ENCODE measurements around the gene PSMF1. TPM values are rescaled to one million over a fixed set of nuclear protein-coding genes. Genes with fewer than 3 reads are reported as not detected.

Gene PSMF1
- total RNA-seq, 1 experiment from 2014 or later = 26.3 TPM

DNA sequence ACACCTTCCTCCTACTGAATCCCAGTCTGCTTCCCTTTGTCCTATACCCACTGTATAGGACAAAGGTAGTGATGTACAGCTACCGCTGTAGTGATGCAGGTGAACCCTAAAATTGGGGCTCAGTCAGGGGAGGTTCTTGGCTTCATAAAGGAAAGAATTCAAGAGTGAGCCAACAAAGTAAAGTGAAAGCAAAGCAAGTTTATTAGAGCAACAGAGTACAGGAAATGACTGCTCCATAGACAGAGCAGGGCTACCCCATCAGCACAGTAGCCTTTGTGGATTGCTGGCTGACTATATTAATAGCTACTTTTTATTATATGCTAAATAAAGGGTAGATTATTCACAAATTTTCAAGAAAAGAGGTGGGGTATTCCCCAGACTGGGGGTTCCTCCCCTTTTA lies 81.6 kb downstream of the PSMF1 start:
- H3K9me3 ChIP-seq (ENCODE audit: low read length) = no peaks in the 10 kb centered on the region
- H3K27ac ChIP-seq (ENCODE audit: low read length) = no peak overlapping the region
- DNase-seq = no peak
- no peaks in the 10 kb centered on the region for H4K20me1 ChIP-seq (ENCODE audit: insufficient read depth, low read depth, low read length)
- H3K4me2 ChIP-seq (ENCODE audit: low read depth, low read length, poor library complexity, severe bottlenecking) = no peak overlapping the region
- H2AFZ ChIP-seq (ENCODE audit: low read length) = no peak overlapping the region
- no peaks in the 10 kb centered on the region for H3K4me1 ChIP-seq (ENCODE audit: low read length)
- H3K9me2 ChIP-seq (replicated peaks; ENCODE audit: insufficient read depth, low read length) = no peaks in the 10 kb centered on the region
- H3K9ac ChIP-seq (ENCODE audit: low read length) = no peak overlapping the region
- no peaks in the 10 kb centered on the region for H3K79me2 ChIP-seq (ENCODE audit: low read length)
- no peaks in the 10 kb centered on the region for H3K27me3 ChIP-seq (ENCODE audit: low read length)
- H3K4me3 ChIP-seq (ENCODE audit: low read length) = no peak overlapping the region
- no peaks in the 10 kb centered on the region for H3K36me3 ChIP-seq (ENCODE audit: insufficient read depth, low read length)

DNA sequence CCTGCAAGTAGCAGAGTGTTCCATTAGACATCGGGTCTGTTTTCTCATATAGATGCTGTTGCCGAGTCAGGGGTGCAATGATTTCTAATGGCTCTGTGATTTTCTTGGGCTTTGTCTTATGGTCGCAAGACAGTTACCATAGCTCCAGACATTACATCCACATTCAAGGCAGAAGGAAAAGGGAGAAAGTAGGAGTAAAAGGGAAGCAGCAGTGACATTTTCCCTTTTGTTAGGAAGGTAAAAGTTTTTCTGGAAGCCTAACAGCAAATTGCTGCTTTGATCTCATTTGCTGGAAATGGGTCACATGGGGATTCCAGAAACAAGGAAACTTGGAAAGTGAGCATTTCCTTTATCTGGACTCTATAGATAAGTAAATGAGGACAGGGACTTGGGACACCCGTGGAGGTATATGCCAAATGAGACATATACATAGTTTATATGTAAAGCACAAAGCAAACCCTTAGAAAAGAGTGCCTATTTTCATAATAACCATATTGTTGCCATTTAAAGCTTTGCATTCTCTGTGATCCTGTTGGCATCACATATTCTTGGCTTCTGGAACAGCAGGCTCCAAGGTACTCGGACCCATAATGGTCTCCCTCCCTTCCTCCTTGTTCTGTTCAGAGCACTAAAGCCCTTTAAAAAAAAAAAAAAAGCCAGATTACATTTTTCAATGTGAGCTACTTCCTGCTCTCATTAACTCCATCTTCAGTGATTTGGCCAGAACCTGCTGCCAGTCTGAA lies 84.5 kb downstream of the PSMF1 start, which contains the start of gene C20orf202:
C20orf202 (plus strand) TSS at position 693 of the 743 bp plus-strand sequence. CDS start 132 bp downstream, outside the sequence.
- Histone ChIP-seq H3K27ac (ENCODE audit: low read length) (no peak within 1 kb of the TSS), H3K4me2 (ENCODE audit: low read depth, low read length, poor library complexity, severe bottlenecking) (no peak within 1 kb of the TSS), H3K79me2 (ENCODE audit: low read length) (no peaks in the 10 kb centered on the region), H3K9me3 (ENCODE audit: low read length) (no peaks in the 10 kb centered on the region), H3K4me1 (ENCODE audit: low read length) (no peaks in the 10 kb centered on the region), H3K27me3 (ENCODE audit: low read length) (no peaks in the 10 kb centered on the region), H3K4me3 (ENCODE audit: low read length) (no peak within 1 kb of the TSS), H4K20me1 (ENCODE audit: insufficient read depth, low read depth, low read length) (no peaks in the 10 kb centered on the region), H2AFZ (ENCODE audit: low read length) (no peak within 1 kb of the TSS), H3K36me3 (ENCODE audit: insufficient read depth, low read length) (no peaks in the 10 kb centered on the region), H3K9me2 (replicated peaks; ENCODE audit: insufficient read depth, low read length) (no peaks in the 10 kb centered on the region), H3K9ac (ENCODE audit: low read length) (no peak within 1 kb of the TSS)
- DNase-seq = no peak

DNA sequence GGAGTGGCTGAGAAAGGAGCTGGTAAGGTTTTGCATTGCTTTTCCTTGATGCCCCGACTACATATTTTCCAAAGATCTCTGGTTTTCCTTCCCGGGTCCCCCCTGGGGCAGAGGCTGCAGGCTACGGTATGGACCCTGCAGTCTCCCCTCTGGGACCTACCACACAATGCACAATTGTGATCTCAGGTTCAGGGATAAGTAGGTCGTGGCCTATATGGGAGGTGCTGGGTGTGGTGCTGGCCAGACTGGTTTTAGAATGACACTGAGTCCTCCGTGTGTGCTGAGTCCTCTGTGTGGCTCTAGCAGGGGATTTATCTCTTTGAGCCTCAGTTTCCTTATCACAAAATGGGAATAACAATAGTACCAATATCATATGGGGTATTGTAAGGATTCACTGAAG lies 85.2 kb downstream of the PSMF1 start:
- Histone ChIP-seq H3K4me1 (ENCODE audit: low read length) (no peaks in the 10 kb centered on the region), H3K79me2 (ENCODE audit: low read length) (no peaks in the 10 kb centered on the region), H2AFZ (ENCODE audit: low read length) (no peak overlapping the region), H3K27me3 (ENCODE audit: low read length) (no peaks in the 10 kb centered on the region), H3K4me2 (ENCODE audit: low read depth, low read length, poor library complexity, severe bottlenecking) (no peak overlapping the region), H3K9me3 (ENCODE audit: low read length) (no peaks in the 10 kb centered on the region), H3K9ac (ENCODE audit: low read length) (no peak overlapping the region), H3K36me3 (ENCODE audit: insufficient read depth, low read length) (no peaks in the 10 kb centered on the region), H3K27ac (ENCODE audit: low read length) (no peak overlapping the region), H4K20me1 (ENCODE audit: insufficient read depth, low read depth, low read length) (no peaks in the 10 kb centered on the region), H3K9me2 (replicated peaks; ENCODE audit: insufficient read depth, low read length) (no peaks in the 10 kb centered on the region), H3K4me3 (ENCODE audit: low read length) (no peak overlapping the region)
- DNase-seq = no peak

DNA sequence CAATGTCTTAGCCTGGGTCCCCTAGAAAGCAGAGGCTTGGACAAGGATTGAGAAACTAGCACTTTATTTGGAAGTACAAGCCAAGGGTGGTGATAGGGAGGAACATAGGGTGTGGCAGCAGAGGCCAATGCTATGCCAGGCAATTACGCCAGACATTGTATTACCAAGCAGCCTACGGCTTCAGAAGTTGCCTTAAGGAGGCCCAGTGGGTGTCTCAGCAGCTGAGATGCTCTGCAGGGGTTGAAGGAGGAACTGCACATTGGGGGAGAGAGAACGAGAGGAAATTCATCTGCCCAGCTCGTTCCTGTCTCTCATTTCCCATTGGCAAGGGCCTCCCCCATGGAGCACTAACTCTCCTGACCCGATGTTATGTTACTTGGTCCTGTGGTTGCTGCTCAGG lies 85.7 kb downstream of the PSMF1 start:
- no peak overlapping the region for H2AFZ ChIP-seq (ENCODE audit: low read length)
- no peaks in the 10 kb centered on the region for H3K4me1 ChIP-seq (ENCODE audit: low read length)
- H3K9me3 ChIP-seq (ENCODE audit: low read length) = no peaks in the 10 kb centered on the region
- no peak overlapping the region for H3K9ac ChIP-seq (ENCODE audit: low read length)
- no peaks in the 10 kb centered on the region for H3K79me2 ChIP-seq (ENCODE audit: low read length)
- no peaks in the 10 kb centered on the region for H4K20me1 ChIP-seq (ENCODE audit: insufficient read depth, low read depth, low read length)
- no peaks in the 10 kb centered on the region for H3K36me3 ChIP-seq (ENCODE audit: insufficient read depth, low read length)
- H3K9me2 ChIP-seq (replicated peaks; ENCODE audit: insufficient read depth, low read length) = no peaks in the 10 kb centered on the region
- H3K27ac ChIP-seq (ENCODE audit: low read length) = no peak overlapping the region
- no peak overlapping the region for H3K4me3 ChIP-seq (ENCODE audit: low read length)
- no peak overlapping the region for H3K4me2 ChIP-seq (ENCODE audit: low read depth, low read length, poor library complexity, severe bottlenecking)
- no peak for DNase-seq
- no peaks in the 10 kb centered on the region for H3K27me3 ChIP-seq (ENCODE audit: low read length)

DNA sequence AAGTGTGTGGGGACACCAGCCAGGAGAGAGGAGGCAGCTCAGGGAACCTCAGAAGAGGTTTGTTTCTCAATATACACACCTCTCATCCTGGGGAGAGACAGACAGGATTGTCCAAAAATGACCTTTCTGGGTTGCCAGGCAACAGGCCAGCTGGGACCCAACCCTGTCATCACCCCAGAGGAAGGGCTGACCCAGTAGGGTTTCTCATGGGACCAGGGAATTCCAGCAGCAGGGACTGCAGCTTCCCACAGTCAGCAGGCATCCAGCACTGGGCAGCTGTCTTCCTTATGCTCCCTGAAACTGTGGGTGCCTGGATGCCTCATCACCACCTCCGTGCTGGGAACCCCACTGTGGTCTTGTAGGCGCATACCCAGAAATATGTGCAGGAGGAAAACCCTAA lies 86.2 kb downstream of the PSMF1 start:
- no peak overlapping the region for H3K9ac ChIP-seq (ENCODE audit: low read length)

DNA sequence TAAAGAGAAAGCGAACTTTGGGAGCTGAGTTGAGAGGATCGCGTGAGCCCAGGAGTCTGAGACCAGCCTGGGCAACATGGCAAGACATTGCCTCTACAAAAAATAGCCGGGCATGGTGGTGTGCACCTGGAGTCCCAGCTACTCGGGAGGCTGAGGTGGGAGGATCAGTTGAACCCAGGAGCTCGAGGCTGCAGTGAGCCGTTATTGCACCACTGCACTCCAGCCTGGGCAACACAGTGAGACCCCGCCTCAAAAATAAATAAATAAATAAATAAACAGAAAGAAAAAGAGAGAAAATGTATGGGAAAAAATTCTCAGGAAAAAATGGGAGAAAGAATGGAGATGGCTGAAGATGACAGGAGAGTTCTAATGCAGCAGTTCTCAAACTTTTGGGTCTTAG lies 87.4 kb downstream of the PSMF1 start:
- H3K79me2 ChIP-seq (ENCODE audit: low read length) = no peaks in the 10 kb centered on the region
- no peak overlapping the region for H3K4me3 ChIP-seq (ENCODE audit: low read length)

More for the DNA sequence above, 86.2 kb downstream of the PSMF1 start:
- Histone ChIP-seq H3K4me1 (ENCODE audit: low read length) (no peaks in the 10 kb centered on the region), H3K27me3 (ENCODE audit: low read length) (no peaks in the 10 kb centered on the region), H3K36me3 (ENCODE audit: insufficient read depth, low read length) (no peaks in the 10 kb centered on the region), H2AFZ (ENCODE audit: low read length) (no peak overlapping the region), H3K4me2 (ENCODE audit: low read depth, low read length, poor library complexity, severe bottlenecking) (no peak overlapping the region), H4K20me1 (ENCODE audit: insufficient read depth, low read depth, low read length) (no peaks in the 10 kb centered on the region), H3K79me2 (ENCODE audit: low read length) (no peaks in the 10 kb centered on the region), H3K9me3 (ENCODE audit: low read length) (no peaks in the 10 kb centered on the region), H3K27ac (ENCODE audit: low read length) (no peak overlapping the region), H3K9me2 (replicated peaks; ENCODE audit: insufficient read depth, low read length) (no peaks in the 10 kb centered on the region), H3K4me3 (ENCODE audit: low read length) (no peak overlapping the region)
- no peak for DNase-seq

DNA sequence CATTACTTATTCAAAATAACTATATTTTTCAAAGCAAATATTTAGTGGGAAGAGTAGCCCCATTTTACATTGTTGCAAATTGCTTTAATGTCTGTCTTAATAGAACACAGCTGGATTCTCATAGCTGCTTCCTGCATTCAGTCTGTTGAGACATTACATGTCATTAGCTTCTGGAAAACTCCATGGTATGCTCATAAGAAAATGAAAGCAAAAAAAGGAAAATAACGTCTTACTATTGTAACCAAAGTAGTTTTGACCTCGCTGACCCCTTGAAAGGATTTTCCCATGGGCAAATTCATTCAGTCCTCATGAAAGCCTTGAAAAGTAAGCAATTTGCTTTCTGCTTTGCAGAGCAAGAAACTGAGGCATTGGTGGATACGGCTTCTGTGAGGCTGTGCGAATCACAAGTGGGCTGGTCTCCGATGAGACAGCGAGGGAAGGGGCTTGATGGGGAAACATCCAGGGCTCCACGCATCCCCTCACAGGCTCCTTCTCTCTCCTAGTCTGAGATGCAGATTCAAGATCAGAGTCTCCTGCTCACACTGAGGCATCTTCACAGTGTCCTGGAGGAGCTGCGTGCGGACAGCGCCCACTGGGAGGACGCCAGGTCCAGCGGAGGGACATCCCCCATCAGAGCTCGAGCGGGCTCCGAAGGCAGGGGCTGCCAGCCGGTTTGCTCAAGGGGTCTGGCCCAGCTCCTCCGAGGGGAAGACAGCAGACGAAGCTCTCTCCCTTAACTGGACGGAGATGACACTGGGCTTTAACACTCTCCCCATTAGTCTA lies 88.2 kb downstream of the PSMF1 start:
- no peak overlapping the region for H2AFZ ChIP-seq (ENCODE audit: low read length)
- H3K4me2 ChIP-seq (ENCODE audit: low read depth, low read length, poor library complexity, severe bottlenecking) = no peak overlapping the region
- H3K9ac ChIP-seq (ENCODE audit: low read length) = no peak overlapping the region
- H3K36me3 ChIP-seq (ENCODE audit: insufficient read depth, low read length) = no peaks in the 10 kb centered on the region
- no peaks in the 10 kb centered on the region for H3K79me2 ChIP-seq (ENCODE audit: low read length)
- DNase-seq = no peak
- H3K4me3 ChIP-seq (ENCODE audit: low read length) = no peak overlapping the region
- no peaks in the 10 kb centered on the region for H3K4me1 ChIP-seq (ENCODE audit: low read length)
- no peaks in the 10 kb centered on the region for H3K9me2 ChIP-seq (replicated peaks; ENCODE audit: insufficient read depth, low read length)
- H3K9me3 ChIP-seq (ENCODE audit: low read length) = no peaks in the 10 kb centered on the region
- no peaks in the 10 kb centered on the region for H3K27me3 ChIP-seq (ENCODE audit: low read length)
- H3K27ac ChIP-seq (ENCODE audit: low read length) = no peak overlapping the region
- H4K20me1 ChIP-seq (ENCODE audit: insufficient read depth, low read depth, low read length) = no peaks in the 10 kb centered on the region

More for the DNA sequence above, 87.4 kb downstream of the PSMF1 start:
- Histone ChIP-seq H2AFZ (ENCODE audit: low read length) (no peak overlapping the region), H3K9me2 (replicated peaks; ENCODE audit: insufficient read depth, low read length) (no peaks in the 10 kb centered on the region), H4K20me1 (ENCODE audit: insufficient read depth, low read depth, low read length) (no peaks in the 10 kb centered on the region), H3K9me3 (ENCODE audit: low read length) (no peaks in the 10 kb centered on the region), H3K4me2 (ENCODE audit: low read depth, low read length, poor library complexity, severe bottlenecking) (no peak overlapping the region), H3K27me3 (ENCODE audit: low read length) (no peaks in the 10 kb centered on the region), H3K4me1 (ENCODE audit: low read length) (no peaks in the 10 kb centered on the region), H3K36me3 (ENCODE audit: insufficient read depth, low read length) (no peaks in the 10 kb centered on the region), H3K27ac (ENCODE audit: low read length) (no peak overlapping the region), H3K9ac (ENCODE audit: low read length) (no peak overlapping the region)
- no peak for DNase-seq

DNA sequence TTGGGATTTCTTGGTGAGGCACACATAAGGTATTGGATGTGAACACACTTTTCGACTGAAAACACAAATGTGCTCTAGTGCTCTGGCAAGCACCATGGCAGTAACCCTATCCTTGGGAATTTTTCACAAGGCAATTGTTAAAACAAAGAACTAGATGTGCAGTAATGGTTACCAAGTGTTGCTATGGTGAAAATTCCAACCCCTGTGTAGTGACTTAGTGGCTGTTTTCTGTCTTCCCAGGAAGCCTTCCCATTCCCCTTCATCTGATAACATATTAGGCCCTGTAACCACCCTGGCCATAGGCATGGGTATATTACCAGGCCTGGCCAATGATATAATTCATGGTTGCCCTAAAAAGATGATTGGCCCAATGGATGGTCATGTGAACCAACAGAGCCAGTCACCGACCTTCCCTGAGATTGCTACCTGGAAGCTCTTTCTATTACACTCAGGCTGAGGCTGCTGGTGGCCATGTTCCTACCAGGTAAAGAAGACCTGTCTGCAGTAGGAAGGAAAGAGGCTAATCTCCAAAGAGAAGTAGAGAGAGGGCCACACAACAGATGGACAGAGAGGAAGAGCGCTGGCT lies 89.0 kb downstream of the PSMF1 start:
- Histone ChIP-seq H3K4me3 (ENCODE audit: low read length) (no peak overlapping the region), H2AFZ (ENCODE audit: low read length) (no peak overlapping the region), H3K36me3 (ENCODE audit: insufficient read depth, low read length) (no peaks in the 10 kb centered on the region), H3K9me3 (ENCODE audit: low read length) (no peaks in the 10 kb centered on the region), H3K27me3 (ENCODE audit: low read length) (no peaks in the 10 kb centered on the region), H3K4me1 (ENCODE audit: low read length) (no peaks in the 10 kb centered on the region), H3K27ac (ENCODE audit: low read length) (no peak overlapping the region), H4K20me1 (ENCODE audit: insufficient read depth, low read depth, low read length) (no peaks in the 10 kb centered on the region), H3K79me2 (ENCODE audit: low read length) (no peaks in the 10 kb centered on the region), H3K9me2 (replicated peaks; ENCODE audit: insufficient read depth, low read length) (no peaks in the 10 kb centered on the region), H3K4me2 (ENCODE audit: low read depth, low read length, poor library complexity, severe bottlenecking) (no peak overlapping the region), H3K9ac (ENCODE audit: low read length) (no peak overlapping the region)
- DNase-seq = peak; percentile 52
